ENCODE results near the gene FEZF2. TPM values are rescaled to one million over a fixed set of nuclear protein-coding genes. Genes with fewer than 3 reads are reported as not detected.

FEZF2 gene
- total RNA-seq = 14.3 TPM

GRCh38 chr3:62373215-62373614 is at the start of gene FEZF2:
Gene FEZF2, minus strand, starts transcription at chr3:62373550. Its CDS starts 682 bp downstream, at chr3:62372868.

